HG03565 (cell line): ENCODE measurements around the gene SERP1.
"Not testable (repeated sequence)": the region's sequence is repeated elsewhere in the genome, so short reads cannot be mapped to it uniquely, and the experiment has no call there.

Source experiments
- ATAC-seq: cut with Tn5 transposase; IDR thresholded peaks from one replicate; pipeline ENCODE4 v1.9.1; 2021; ENCODE audit warnings: mild to moderate bottlenecking, moderate library complexity; ENCODE audit not compliant: unreplicated experiment

The SERP1 gene

DNA sequence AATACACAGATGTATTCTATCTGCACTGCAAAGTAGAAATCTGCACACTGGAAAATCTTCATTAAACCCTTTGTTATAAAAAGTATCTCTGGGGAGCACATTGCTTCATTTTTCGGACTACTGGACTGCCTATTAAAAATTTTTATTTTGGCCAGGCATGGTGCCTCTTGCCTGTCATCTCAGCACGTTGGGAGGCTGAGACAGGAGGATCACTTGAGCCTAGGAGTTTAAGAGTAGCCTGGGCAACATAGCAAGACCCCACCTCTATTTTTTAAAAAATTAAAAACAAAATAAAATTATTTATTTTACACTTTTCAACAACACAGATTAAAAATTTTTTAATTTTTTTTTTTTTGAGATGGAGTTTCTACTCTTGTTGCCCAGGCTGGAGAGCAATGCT is 6.0 kb downstream of the SERP1 start:
- ATAC-seq, result no peak

GRCh38 chr3:150538324-150539208 is 7.7 kb downstream of the SERP1 start:
- ATAC-seq, result no peak

- no peak for ATAC-seq
Measured at GRCh38 chr3:150535204-150535603, 11.1 kb downstream of the SERP1 start.

DNA sequence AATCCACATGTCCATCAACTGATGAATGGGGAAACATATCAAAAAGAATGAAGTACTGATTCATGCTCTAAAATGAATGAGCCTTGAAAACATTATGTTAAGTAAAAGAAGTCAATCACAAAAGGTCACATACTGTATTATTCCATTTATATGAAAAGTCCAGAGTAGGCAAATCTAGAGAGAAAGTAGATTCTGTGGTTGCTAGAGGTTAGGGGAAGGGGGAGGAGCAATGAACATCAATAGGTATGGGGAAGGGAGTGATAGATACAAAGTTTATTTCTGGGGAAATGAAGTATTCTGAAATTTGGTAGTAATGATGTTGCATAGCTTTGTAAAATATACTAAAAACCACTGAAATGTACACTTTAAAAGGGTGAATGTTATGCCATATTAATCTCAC is 14.5 kb downstream of the SERP1 start:
- no peak for ATAC-seq

GRCh38 chr3:150528354-150528797 is 17.9 kb downstream of the SERP1 start:
- ATAC-seq, result no peak

- ATAC-seq, result no peak
Measured at GRCh38 chr3:150527464-150528255, 18.6 kb downstream of the SERP1 start.

DNA sequence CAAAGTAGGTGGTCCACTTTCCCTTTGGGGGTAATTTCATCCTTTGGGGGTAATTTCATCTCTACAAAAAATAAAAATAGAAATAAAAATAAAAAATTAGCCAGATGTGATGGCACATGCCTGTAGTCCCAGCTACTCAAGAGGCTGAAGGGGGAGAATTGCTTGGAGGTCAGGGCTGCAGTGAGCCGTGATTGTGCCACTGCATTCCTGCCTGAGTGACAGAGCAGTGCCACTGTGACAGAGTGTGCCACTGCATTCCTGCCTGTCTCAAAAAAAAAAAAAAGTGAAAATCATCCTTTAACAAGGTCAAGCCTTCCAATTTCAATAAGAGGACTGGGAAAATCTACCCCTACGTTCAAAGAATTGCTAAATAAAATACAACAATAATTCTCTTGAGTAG is 22.8 kb downstream of the SERP1 start:
- no peak for ATAC-seq

DNA sequence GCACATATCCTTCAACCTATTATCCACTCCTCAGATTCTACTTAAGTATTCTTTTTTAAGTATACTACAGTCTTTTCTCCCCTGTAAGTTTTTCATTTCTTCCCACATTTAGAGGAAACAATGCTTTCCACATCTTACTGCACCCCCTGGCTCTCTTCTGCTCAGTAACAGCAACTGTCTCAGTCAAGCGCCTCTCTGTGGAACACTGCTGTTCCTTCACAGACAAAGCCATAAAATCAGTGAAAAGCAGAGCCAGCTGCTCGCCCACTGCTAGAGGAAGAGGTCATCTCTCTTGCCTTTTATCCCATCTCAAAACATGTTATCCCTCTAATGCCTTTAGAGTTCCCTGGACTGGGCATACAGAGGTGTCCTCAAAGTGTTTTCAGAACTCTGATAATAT is 24.8 kb downstream of the SERP1 start:
- no peak for ATAC-seq

GRCh38 chr3:150520408-150520807 is 25.9 kb downstream of the SERP1 start:
- no peak for ATAC-seq

DNA sequence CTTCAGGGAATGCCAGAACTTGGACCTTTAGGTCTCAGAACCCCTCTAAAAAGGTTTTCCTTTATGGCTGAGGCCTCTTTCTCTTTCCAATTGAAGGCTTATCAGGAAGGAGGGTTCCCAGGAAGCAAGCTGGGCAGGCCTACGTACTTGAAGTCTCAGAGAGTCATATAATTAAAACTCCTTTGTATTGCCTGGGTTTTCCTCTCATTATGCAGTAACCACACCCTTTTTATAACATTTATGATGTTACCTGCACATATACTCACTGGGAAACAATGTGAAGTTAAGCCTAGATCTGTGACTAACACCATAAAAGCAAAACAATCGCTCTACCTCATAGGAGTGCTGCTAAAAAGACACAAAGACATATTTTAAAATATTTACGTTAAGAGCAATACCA is 27.3 kb downstream of the SERP1 start:
- no peak for ATAC-seq

GRCh38 chr3:150515210-150515609 is 31.1 kb downstream of the SERP1 start:
- no peak for ATAC-seq

DNA sequence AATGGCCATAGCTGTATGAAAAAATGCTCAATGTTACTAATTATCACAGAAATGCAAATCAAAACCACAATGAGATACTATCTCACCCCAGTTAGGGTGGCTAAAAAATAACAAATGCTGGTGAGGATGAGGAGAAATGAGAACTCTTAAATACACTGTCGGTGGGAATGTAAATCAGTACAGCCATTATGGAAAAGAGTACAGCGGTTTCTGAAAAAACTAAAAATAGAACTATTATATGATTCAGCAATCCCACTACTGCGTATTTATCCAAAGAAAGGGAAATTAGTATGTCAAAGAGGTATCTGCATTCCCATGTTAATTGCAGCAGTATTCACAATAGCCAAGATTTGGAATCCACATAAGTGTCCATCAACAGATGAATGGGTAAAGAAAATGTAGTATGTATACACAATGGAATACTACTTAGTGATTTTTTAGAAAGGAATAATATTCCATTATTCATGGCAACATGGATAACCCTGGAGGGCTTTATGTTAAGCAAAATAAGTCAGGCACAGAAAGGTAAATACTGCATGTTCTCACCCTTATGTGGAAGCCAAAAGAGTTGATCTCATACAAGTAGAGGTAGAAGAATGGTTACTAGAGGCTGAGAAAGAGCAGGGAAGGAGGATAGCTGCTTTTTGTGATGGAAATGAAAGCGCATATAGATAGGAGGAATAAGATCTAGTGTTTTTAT is 35.0 kb downstream of the SERP1 start:
- no peak for ATAC-seq

DNA sequence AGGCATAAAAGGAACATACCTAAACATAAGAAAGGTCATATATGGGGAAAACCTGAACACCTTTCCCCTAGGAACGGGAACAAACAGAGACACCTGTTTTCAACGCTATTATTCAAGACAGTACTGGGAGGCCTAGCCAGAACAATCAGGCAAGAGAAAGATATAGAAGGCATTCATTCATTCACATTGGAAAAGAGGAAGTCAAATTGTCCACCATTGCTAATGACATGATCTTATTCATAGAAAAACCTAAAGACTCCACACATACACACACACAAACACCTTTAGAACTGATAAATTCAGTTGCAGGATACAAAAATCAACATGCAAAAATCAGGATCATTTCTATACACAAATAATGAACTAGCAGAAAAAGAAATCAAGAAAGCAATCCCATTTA is 36.5 kb downstream of the SERP1 start:
- no peak for ATAC-seq

- no peak for ATAC-seq
Measured at GRCh38 chr3:150508401-150508800, 37.9 kb downstream of the SERP1 start.

GRCh38 chr3:150504483-150504882 is 41.8 kb downstream of the SERP1 start:
- no peak for ATAC-seq

DNA sequence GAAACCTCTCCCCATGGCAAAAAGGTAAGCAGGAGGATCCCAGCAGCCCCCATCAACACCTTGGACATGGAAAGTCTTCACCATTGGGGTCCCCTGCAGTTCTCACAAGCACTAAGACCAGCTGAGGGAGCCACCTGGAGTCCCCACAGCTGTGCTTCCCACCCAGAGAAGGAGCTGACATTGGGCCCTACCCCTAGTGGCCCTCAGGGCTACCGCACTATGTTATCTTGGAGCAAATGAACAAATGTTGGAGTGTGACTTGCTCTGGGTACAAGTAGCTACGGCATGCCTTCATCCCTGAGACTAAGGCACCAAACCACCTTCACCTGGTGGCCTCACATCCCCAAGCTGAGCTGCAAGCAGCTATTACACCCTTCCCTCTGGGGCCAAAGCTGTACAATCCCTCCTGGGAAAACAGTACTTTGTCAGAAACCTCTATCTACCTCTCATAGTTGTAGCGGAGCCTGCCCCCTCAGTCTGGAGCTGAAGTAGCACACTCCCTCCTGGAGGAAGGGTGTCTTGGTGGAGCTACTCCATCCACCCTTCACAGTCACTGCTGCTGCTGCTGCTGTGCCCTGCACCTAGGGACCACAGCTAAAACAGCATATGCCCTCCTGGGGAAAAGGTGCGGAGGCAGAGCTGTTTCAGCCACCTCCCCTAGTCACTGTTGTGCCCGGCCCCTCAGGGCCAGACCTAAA is 42.7 kb downstream of the SERP1 start:
- ATAC-seq, result no peak

GRCh38 chr3:150500960-150501359 is 45.3 kb downstream of the SERP1 start:
- not testable (repeated sequence) for ATAC-seq

GRCh38 chr3:150497956-150498355 is 48.3 kb downstream of the SERP1 start:
- ATAC-seq, result no peak

DNA sequence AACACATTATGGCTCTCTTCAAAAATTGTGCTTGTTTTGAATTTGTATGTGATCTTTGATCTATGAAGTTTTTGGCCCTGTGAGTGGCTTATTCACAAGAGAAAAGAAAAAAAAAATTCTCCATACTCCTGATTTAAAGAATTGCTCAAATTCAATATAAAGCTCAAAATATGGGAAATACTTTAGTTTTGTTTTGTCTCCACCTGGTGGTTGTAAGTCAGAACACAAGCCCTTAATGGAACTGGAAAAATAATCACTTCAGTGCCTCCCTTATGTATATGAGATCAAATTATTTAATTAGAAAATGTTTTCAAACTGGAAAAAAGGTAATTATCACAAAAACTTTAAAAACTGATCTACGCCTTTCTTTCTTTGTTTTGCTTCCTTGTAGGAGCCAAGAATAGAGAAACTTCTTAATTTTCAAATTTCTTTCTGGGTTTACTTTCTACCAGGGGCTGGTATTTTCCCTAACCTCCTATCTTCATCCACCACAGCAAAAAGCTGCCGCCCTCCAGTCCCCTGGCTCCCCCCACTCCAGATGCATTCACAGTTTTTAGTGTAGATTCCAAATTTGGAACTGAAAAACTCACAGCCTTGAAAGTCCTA is 50.6 kb downstream of the SERP1 start:
- no peak for ATAC-seq

DNA sequence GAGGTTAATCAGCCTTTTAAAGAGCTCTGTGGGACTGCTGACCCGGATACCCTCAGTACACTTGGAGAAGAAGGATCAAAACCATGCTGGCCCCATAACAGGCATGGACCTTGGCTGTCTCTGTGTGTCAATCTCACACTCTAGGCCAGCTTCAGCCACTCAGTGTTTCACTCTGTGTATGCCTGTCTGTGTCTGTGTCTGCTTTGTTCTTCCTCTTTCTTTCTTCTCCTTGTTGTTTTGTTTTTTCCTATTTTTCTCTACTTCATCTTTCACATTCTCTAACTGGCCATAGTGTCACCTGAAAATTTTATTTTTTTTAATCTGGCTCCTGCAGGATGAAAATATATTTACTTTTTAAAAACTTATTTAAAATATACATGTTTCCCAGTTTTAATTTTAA is 51.1 kb downstream of the SERP1 start:
- no peak for ATAC-seq
